Stomach (tissue), 9 donors: ENCODE measurements around the gene CLEC11A. TPM values are rescaled to one million over a fixed set of nuclear protein-coding genes. Genes with fewer than 3 reads are reported as not detected.

Experiments
- DNase-seq, 2 donors: peaks; one replicate each; pipeline versions ENCODE4 v3.0.0 to v3.0.0-alpha.2; 2013 to 2019
- H3K27ac ChIP-seq, 5 donors: fragments of 200-600 bp in 4 of 5; sonication (generic) in 4 of 5; one replicate each; pipeline ENCODE4 v1.5.1; 2013 to 2019; ENCODE audit warnings: mild to moderate bottlenecking in 1 of 5, moderate library complexity in 1 of 5
- H3K27me3 ChIP-seq, 3 donors: fragments of 200-600 bp; sonication (generic); one replicate each; pipeline ENCODE4 v1.5.1; 2017 to 2019; ENCODE audit warnings: mixed run types in 1 of 3
- H3K36me3 ChIP-seq, 4 donors: fragments of 200-600 bp; sonication (generic); 1 replicate in 3 of 4; 2 replicates in 1 of 4; pipeline ENCODE4 v1.5.1; 2016 to 2019
- H3K4me1 ChIP-seq, 4 donors: fragments of 200-600 bp; sonication (generic); one replicate each; pipeline ENCODE4 v1.5.1; 2016 to 2019
- H3K4me3 ChIP-seq, 4 donors: fragments of 200-600 bp; sonication (generic) in 3 of 4; one replicate each; pipeline ENCODE4 v1.5.1; 2016 to 2019; ENCODE audit warnings: mild to moderate bottlenecking in 1 of 4
- H3K9me3 ChIP-seq, 4 donors: fragments of 200-600 bp; sonication (generic); one replicate each; pipeline ENCODE4 v1.5.1; 2016 to 2019
- CTCF ChIP-seq, 7 experiments: fragments of 450-650 bp in 4 of 7; fragments of 200-600 bp in 3 of 7; sonication (generic) in 3 of 7; IDR thresholded peaks; one replicate each; pipeline ENCODE4 v1.5.1; 2016 to 2019; ENCODE audit warnings: antibody characterized with exemption in 7 of 7, control low read depth in 2 of 7, mild to moderate bottlenecking in 1 of 7
- EP300 ChIP-seq: sonication (generic); formaldehyde crosslinking; IDR thresholded peaks from one replicate; pipeline ENCODE4 v1.6.1; 2017; ENCODE audit warnings: antibody characterized with exemption
- POLR2A ChIP-seq, 4 donors: fragments of 450-650 bp; IDR thresholded peaks; one replicate each; pipeline ENCODE4 v1.6.1; 2016; ENCODE audit warnings: antibody characterized with exemption in 4 of 4, control low read depth in 2 of 4, mild to moderate bottlenecking in 1 of 4, moderate library complexity in 1 of 4
- POLR2AphosphoS5 ChIP-seq, 3 donors: sonication (generic); formaldehyde crosslinking; IDR thresholded peaks; one replicate each; pipeline ENCODE4 v1.6.1; 2016; ENCODE audit warnings: antibody characterized with exemption in 3 of 3
- WGBS, 5 donors: extraction: QIAGEN DNeasy Blood & Tissue Kit in 3 of 5; methylation state at CpG; one replicate each; pipeline versions ENCODE4 v1.1.5 to v1.1.7; 2013 to 2018; 5-methylcytosine and 5-hydroxymethylcytosine counted together
- intact Hi-C: fragments of 100-400 bp; cut with DNase I; formaldehyde crosslinking; loops from one replicate; pipeline ENCODE4 v1.15.1; 2023; ENCODE audit warnings: low total_unique reads
- polyA plus RNA-seq, 3 donors: library from polyadenylated mRNA; stranded (reverse); fragments of 200-250 nt; gene quantifications; one replicate each; pipeline ENCODE4 v1.2.3, GENCODE V29; 2013
- total RNA-seq, 5 donors: library from RNA; depleted of rRNA; stranded (reverse); fragments of >200 nt; gene quantifications; one replicate each; pipeline versions ENCODE4 v1.1.0 to v1.2.3, GENCODE V29; 2014 to 2016
- donor health status: healthy with polysubstance abuse.
- donor health status: Bipolar disorder and iron deficiency.
- donor health status: healthy.

CLEC11A gene
- total and polyA plus RNA-seq, 8 donors = 0.89 to 33.9 (median 7.0) TPM; not detected in 1

- no peak for TF ChIP-seq POLR2AphosphoS5 (IDR thresholded peaks at IDR 0.05)
- TF ChIP-seq POLR2A (IDR thresholded peaks at IDR 0.05) = no peak
- no peak for TF ChIP-seq EP300
- no peak for TF ChIP-seq CTCF (IDR thresholded peaks at IDR 0.05)
- no peaks in the 10 kb centered on the region for H3K4me1 ChIP-seq
- peaks cover 7 to 84% (median 24%) of the 10 kb centered on the region in 3 donors for H3K27me3 ChIP-seq
- DNase-seq = no peak
- intact Hi-C loops = no loop called here
- H3K27ac ChIP-seq = no peak overlapping the region
- H3K9me3 ChIP-seq = no peaks in the 10 kb centered on the region
- H3K36me3 ChIP-seq = no peaks in the 10 kb centered on the region
- 56 to 66% (median 59%) methylated on average over 12 of the region's 12 CpGs for WGBS, 5 donors
- H3K4me3 ChIP-seq = no peak overlapping the region
These were observed 14.8 kb upstream of the CLEC11A start for GRCh38 chr19:50708179-50708879.

- no peak for DNase-seq
These were observed 13.1 kb upstream of the CLEC11A start for GRCh38 chr19:50710094-50710493.

GRCh38 chr19:50710612-50711011 lies 12.6 kb upstream of the CLEC11A start:
- H3K27ac ChIP-seq = no peak overlapping the region
- peaks cover 0 to 84% (median 18%) of the 10 kb centered on the region in 3 donors for H3K27me3 ChIP-seq
- no peaks in the 10 kb centered on the region for H3K36me3 ChIP-seq
- DNase-seq = no peak
- H3K9me3 ChIP-seq = no peaks in the 10 kb centered on the region
- no peaks in the 10 kb centered on the region for H3K4me1 ChIP-seq
- TF ChIP-seq EP300 = no peak
- no peak for TF ChIP-seq CTCF (IDR thresholded peaks at IDR 0.05)
- TF ChIP-seq POLR2AphosphoS5 (IDR thresholded peaks at IDR 0.05) = no peak
- TF ChIP-seq POLR2A (IDR thresholded peaks at IDR 0.05) = no peak
- intact Hi-C loops = no loop called here
- no peak overlapping the region for H3K4me3 ChIP-seq
- WGBS, 5 donors = 70 to 87% (median 78%) methylated on average over 5 of the region's 5 CpGs

More at GRCh38 chr19:50710094-50710493, 13.1 kb upstream of the CLEC11A start:
- TF ChIP-seq POLR2AphosphoS5 (IDR thresholded peaks at IDR 0.05) (no peak), POLR2A (IDR thresholded peaks at IDR 0.05) (no peak), EP300 (no peak), CTCF (IDR thresholded peaks at IDR 0.05) (no peak)
- Histone ChIP-seq H3K4me3 (no peak overlapping the region), H3K27ac (no peak overlapping the region), H3K36me3 (no peaks in the 10 kb centered on the region), H3K4me1 (no peaks in the 10 kb centered on the region), H3K9me3 (no peaks in the 10 kb centered on the region), H3K27me3 (peaks cover 0 to 84% (median 18%) of the 10 kb centered on the region in 3 donors)
- WGBS, 5 donors = 36 to 61% (median 48%) methylated on average over 7 to 10 of the region's 10 CpGs
- intact Hi-C loops = no loop called here

GRCh38 chr19:50711196-50711595 lies 12.0 kb upstream of the CLEC11A start:
- intact Hi-C loops = no loop called here
- 74 to 87% (median 79%) methylated on average over 11 of the region's 11 CpGs for WGBS, 5 donors
- H3K27me3 ChIP-seq = peaks cover 0 to 84% (median 19%) of the 10 kb centered on the region in 3 donors
- H3K4me3 ChIP-seq = no peak overlapping the region
- H3K36me3 ChIP-seq = no peaks in the 10 kb centered on the region
- no peaks in the 10 kb centered on the region for H3K4me1 ChIP-seq
- H3K27ac ChIP-seq = no peak overlapping the region
- no peak for DNase-seq
- no peaks in the 10 kb centered on the region for H3K9me3 ChIP-seq
- TF ChIP-seq CTCF (IDR thresholded peaks at IDR 0.05) = no peak
- TF ChIP-seq POLR2AphosphoS5 (IDR thresholded peaks at IDR 0.05) = no peak
- no peak for TF ChIP-seq POLR2A (IDR thresholded peaks at IDR 0.05)
- TF ChIP-seq EP300 = no peak
